Measurements from ENCODE around the gene CCDC43. TPM values are rescaled to one million over a fixed set of nuclear protein-coding genes. Genes with fewer than 3 reads are reported as not detected.

The CCDC43 gene
- total RNA-seq, 1 experiment from 2014 or later = 50.4 TPM

DNA sequence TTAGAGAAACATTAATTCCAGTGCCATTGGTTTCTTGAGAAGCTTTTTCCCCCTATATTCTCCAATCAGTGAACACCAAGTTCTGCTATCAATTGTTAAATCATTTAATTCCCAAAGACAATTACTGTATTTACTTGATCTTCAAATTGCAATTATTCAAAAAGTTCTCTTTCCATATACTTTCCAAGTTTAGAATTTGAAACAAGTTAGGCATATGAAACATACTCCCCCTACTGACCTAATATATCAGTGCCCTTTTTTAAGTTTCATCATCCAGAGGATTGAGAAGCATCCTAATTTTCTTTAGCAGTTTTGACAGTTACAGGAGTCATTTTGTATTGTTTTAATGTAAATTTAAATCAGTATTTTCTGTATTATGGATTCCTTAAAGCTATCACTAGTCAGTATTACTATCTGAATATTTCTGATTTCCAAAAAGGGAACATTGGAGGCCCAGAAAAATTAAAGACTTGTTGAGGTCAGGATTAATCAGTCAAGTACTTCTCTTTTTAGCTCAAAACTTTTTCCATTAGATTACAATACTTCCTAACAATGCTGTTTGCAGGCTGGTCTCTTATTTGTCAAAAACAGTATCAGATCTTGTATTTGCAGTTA is 17.0 kb downstream of the CCDC43 start:
- TF ChIP-seq EZH2phosphoT487 (IDR thresholded peaks at IDR 0.05; ENCODE audit: borderline replicate concordance, low read length) = no peak
- TF ChIP-seq, protein P1, sequence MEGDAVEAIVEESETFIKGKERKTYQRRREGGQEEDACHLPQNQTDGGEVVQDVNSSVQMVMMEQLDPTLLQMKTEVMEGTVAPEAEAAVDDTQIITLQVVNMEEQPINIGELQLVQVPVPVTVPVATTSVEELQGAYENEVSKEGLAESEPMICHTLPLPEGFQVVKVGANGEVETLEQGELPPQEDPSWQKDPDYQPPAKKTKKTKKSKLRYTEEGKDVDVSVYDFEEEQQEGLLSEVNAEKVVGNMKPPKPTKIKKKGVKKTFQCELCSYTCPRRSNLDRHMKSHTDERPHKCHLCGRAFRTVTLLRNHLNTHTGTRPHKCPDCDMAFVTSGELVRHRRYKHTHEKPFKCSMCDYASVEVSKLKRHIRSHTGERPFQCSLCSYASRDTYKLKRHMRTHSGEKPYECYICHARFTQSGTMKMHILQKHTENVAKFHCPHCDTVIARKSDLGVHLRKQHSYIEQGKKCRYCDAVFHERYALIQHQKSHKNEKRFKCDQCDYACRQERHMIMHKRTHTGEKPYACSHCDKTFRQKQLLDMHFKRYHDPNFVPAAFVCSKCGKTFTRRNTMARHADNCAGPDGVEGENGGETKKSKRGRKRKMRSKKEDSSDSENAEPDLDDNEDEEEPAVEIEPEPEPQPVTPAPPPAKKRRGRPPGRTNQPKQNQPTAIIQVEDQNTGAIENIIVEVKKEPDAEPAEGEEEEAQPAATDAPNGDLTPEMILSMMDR (conservative IDR thresholded peaks at IDR 0.05; ENCODE audit: low read depth, low read length) = peak; percentile 94
- Histone ChIP-seq H4K20me1 (ENCODE audit: low read length) (no peaks in the 10 kb centered on the region), H3K4me1 (ENCODE audit: insufficient read depth, low read length) (0 out of 2 replicates have a peak, but pooled peaks cover 2% of the 10 kb centered on the region), H3K79me2 (ENCODE audit: low read length) (no peaks in the 10 kb centered on the region), H3F3A (ENCODE audit: low read length, unreplicated experiment) (no peaks in the 10 kb centered on the region), H3K9me2 (replicated peaks; ENCODE audit: low read length) (no peaks in the 10 kb centered on the region), H3K4me2 (ENCODE audit: low read length) (no peak overlapping the region), H3K9ac (ENCODE audit: low read length) (no peak overlapping the region), H2AFZ (ENCODE audit: low read length) (no peak overlapping the region), H3K27me3 (ENCODE audit: low read length) (no peaks in the 10 kb centered on the region), H3K4me3 (ENCODE audit: low read length) (no peak overlapping the region), H3K9me3 (ENCODE audit: low read length) (no peaks in the 10 kb centered on the region), H3K36me3 (ENCODE audit: low read depth, low read length) (no peaks in the 10 kb centered on the region), H3K27ac (ENCODE audit: low read length) (no peak overlapping the region)
- no TSS peak for BruUV-seq (replicated peaks)
- CTCF ChIA-PET = interaction anchor here (0.7 kb wide), 1 partner anchor 60 kb away, joined by 3 read pairs; no protein-coding TSS in a partner anchor
- peak; percentile 51; the same call in 1 of the 2 replicates for ATAC-seq
- intact Hi-C loops (cut with micrococcal nuclease) = loop anchor here (1.0 kb wide), 1 partner anchor 139 kb away; no protein-coding TSS in a partner anchor
- POLR2A ChIA-PET (ENCODE audit: unreplicated experiment) = no interaction called here
- peak; percentile 63 for DNase-seq

DNA sequence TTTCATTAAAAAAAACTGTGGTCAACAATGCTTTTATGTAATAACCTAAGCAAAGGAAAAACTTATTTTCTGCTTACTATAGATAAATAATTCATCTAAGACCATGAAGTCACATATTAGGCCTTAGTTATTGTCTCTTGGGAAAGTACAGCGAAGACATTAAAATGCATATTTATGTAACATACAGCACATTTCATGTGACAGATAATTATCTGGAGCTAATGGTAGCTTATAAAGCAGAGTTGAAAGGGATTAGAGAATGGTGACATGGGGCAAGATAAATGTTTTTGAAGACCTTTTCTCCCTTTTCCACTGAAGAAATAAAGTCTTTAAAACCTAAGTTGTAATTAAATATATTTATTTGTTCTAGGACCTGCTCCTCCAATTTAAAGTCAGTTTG is 23.6 kb downstream of the CCDC43 start:
- Histone ChIP-seq H3K9me2 (replicated peaks; ENCODE audit: low read length) (no peaks in the 10 kb centered on the region), H2AFZ (ENCODE audit: low read length) (no peak overlapping the region), H3K36me3 (ENCODE audit: low read depth, low read length) (no peaks in the 10 kb centered on the region), H3K9ac (ENCODE audit: low read length) (no peak overlapping the region), H3K4me2 (ENCODE audit: low read length) (no peak overlapping the region), H3K27me3 (ENCODE audit: low read length) (no peaks in the 10 kb centered on the region), H3K79me2 (ENCODE audit: low read length) (no peaks in the 10 kb centered on the region), H3K4me1 (ENCODE audit: insufficient read depth, low read length) (no peaks in the 10 kb centered on the region), H3K9me3 (ENCODE audit: low read length) (no peaks in the 10 kb centered on the region), H3K27ac (ENCODE audit: low read length) (no peak overlapping the region), H3F3A (ENCODE audit: low read length, unreplicated experiment) (no peaks in the 10 kb centered on the region), H4K20me1 (ENCODE audit: low read length) (no peaks in the 10 kb centered on the region), H3K4me3 (ENCODE audit: low read length) (no peak overlapping the region)
- intact Hi-C loops (cut with micrococcal nuclease) = no loop called here
- TF ChIP-seq EZH2phosphoT487 (IDR thresholded peaks at IDR 0.05; ENCODE audit: borderline replicate concordance, low read length) = no peak
- TF ChIP-seq, protein P1 (conservative IDR thresholded peaks at IDR 0.05; ENCODE audit: low read depth, low read length) = no peak
- TF ChIP-seq EZH2 (IDR thresholded peaks at IDR 0.05; ENCODE audit: low read length, unreplicated experiment) = no peak
- POLR2A ChIA-PET (ENCODE audit: unreplicated experiment) = no interaction called here
- ATAC-seq (no peak), DNase-seq (no peak)
- CTCF ChIA-PET = no interaction called here
- BruUV-seq (replicated peaks) = no TSS peak

DNA sequence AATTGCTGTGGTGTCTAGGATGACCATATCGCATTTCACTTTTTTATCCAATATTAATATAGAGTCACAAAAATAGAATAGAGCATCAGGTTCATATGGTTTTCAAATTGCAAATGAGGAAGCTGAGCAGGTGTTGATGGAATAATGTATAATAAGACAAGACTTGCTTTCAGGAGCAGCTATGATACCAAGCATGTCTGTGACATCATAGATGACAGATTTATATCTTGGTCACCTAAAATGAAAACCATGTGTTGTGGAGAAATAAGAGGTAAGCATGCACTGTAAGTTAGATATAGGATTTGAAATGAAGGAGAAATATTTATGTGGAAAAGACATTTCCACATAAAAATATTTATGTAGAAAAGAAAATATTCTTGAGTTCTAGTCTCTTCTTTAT is 24.7 kb downstream of the CCDC43 start:
- BruUV-seq (replicated peaks) = no TSS peak
- TF ChIP-seq, protein P1 (conservative IDR thresholded peaks at IDR 0.05; ENCODE audit: low read depth, low read length) = no peak
- TF ChIP-seq EZH2 (IDR thresholded peaks at IDR 0.05; ENCODE audit: low read length, unreplicated experiment) (no peak), EZH2phosphoT487 (IDR thresholded peaks at IDR 0.05; ENCODE audit: borderline replicate concordance, low read length) (no peak)
- CTCF ChIA-PET = no interaction called here

More for the DNA sequence above, 24.7 kb downstream of the CCDC43 start:
- intact Hi-C loops (cut with micrococcal nuclease) = no loop called here
- Histone ChIP-seq H3K79me2 (ENCODE audit: low read length) (no peaks in the 10 kb centered on the region), H3K4me1 (ENCODE audit: insufficient read depth, low read length) (no peaks in the 10 kb centered on the region), H2AFZ (ENCODE audit: low read length) (no peak overlapping the region), H4K20me1 (ENCODE audit: low read length) (no peaks in the 10 kb centered on the region), H3K9me2 (replicated peaks; ENCODE audit: low read length) (no peaks in the 10 kb centered on the region), H3K27ac (ENCODE audit: low read length) (no peak overlapping the region), H3K9me3 (ENCODE audit: low read length) (no peaks in the 10 kb centered on the region), H3K9ac (ENCODE audit: low read length) (no peak overlapping the region), H3K4me2 (ENCODE audit: low read length) (no peak overlapping the region), H3F3A (ENCODE audit: low read length, unreplicated experiment) (no peaks in the 10 kb centered on the region), H3K27me3 (ENCODE audit: low read length) (no peaks in the 10 kb centered on the region), H3K4me3 (ENCODE audit: low read length) (no peak overlapping the region), H3K36me3 (ENCODE audit: low read depth, low read length) (no peaks in the 10 kb centered on the region)
- POLR2A ChIA-PET (ENCODE audit: unreplicated experiment) = no interaction called here
- no peak for DNase-seq
- no peak for ATAC-seq

Data from PC-3 (cell line).